ENCODE measurements around the gene NOTCH1. TPM values are rescaled to one million over a fixed set of nuclear protein-coding genes. Genes with fewer than 3 reads are reported as not detected.

The NOTCH1 gene
- total and polyA plus RNA-seq, 2 of the 8 experiments (the other 6 are each of a cell fraction or from before 2014, with no cell fraction given): 6.9 to 55.6 TPM

- TF ChIP-seq EGR1 (IDR thresholded peaks at IDR 0.05; ENCODE audit: borderline replicate concordance, low read depth, low read length) (no peak), CHD2 (IDR thresholded peaks at IDR 0.05; ENCODE audit: low read length) (no peak), SP4 (IDR thresholded peaks at IDR 0.05; ENCODE audit: low read length) (no peak), EP300 (IDR thresholded peaks at IDR 0.05; ENCODE audit: borderline replicate concordance in 1 of 2, low read depth in 2 of 2, low read length in 2 of 2) (no peak), POLR2A (IDR thresholded peaks at IDR 0.05; ENCODE audit: control extremely low read depth in 1 of 2, low read depth in 2 of 2, low read length in 2 of 2) (no peak), ZNF274 (IDR thresholded peaks at IDR 0.05; ENCODE audit: borderline replicate concordance, extremely low read depth, low read length) (no peak), ATF3 (IDR thresholded peaks at IDR 0.05; ENCODE audit: insufficient read depth, low read depth, low read length) (no peak)
- TF ChIP-seq, protein P1, sequence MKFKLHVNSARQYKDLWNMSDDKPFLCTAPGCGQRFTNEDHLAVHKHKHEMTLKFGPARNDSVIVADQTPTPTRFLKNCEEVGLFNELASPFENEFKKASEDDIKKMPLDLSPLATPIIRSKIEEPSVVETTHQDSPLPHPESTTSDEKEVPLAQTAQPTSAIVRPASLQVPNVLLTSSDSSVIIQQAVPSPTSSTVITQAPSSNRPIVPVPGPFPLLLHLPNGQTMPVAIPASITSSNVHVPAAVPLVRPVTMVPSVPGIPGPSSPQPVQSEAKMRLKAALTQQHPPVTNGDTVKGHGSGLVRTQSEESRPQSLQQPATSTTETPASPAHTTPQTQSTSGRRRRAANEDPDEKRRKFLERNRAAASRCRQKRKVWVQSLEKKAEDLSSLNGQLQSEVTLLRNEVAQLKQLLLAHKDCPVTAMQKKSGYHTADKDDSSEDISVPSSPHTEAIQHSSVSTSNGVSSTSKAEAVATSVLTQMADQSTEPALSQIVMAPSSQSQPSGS (IDR thresholded peaks at IDR 0.05; ENCODE audit: low read length): no peak
These were observed 23.3 kb downstream of the NOTCH1 start (continued) for GRCh38 chr9:136522314-136523237.
